HepG2 (cell line): ENCODE data around the gene TBC1D10A. TPM values are rescaled to one million over a fixed set of nuclear protein-coding genes. Genes with fewer than 3 reads are reported as not detected.

Experiments
- ATAC-seq: fragments of 200-7000 bp; cut with Tn5 transposase; 3 replicates; pipeline ENCODE4 v1.9.1; 2020; ENCODE audit warnings: mild to moderate bottlenecking, moderate library complexity
- BruUV-seq: library from RNA; stranded (reverse); fragments of 400-500 nt; replicated peaks from 2 replicates; lab custom pipeline; 2021; lab: Mats Ljungman, UMichigan
- CTCF ChIA-PET: fragments of 300-600 bp; formaldehyde crosslinking; extraction: SDS; loops from one replicate; lab custom pipeline; 2021; ENCODE audit warnings: low total read pairs, inconsistent platforms, low intra/inter-chr PET ratio; lab: Yijun Ruan, JAX
- POLR2A ChIA-PET: fragments of 350-600 bp; sonication (Branson Sonifier 250); formaldehyde crosslinking; loops from one replicate; lab custom pipeline; 2020; ENCODE audit warnings: antibody characterized with exemption, inconsistent platforms; lab: Yijun Ruan, JAX
- DNase-seq: peaks from one replicate; pipeline ENCODE4 v3.0.0-alpha.2; 2015; ENCODE audit warnings: low spot score
- FAIRE-seq: peaks from 3 replicates; lab custom pipeline; 2011; peaks lifted over from hg19 to GRCh38; lab: Jason Lieb, UNC
- H2AFZ ChIP-seq: one replicate; pipeline ENCODE4 v1.6.1; 2011; ENCODE audit warnings: low read length, inconsistent platforms
- H3K27ac ChIP-seq: fragments of 300-600 bp; 3 replicates; pipeline ENCODE4 v1.8.0; 2011; ENCODE audit warnings: mixed run types, mild to moderate bottlenecking, mixed read lengths, low read length, inconsistent platforms; ENCODE audit not compliant: insufficient read depth; ENCODE audit errors: extremely low read length
- H3K27me3 ChIP-seq, 2 experiments: fragments of 200-600 bp in 1 of 2; 2 replicates in 1 of 2; 3 replicates in 1 of 2; pipeline versions ENCODE4 v1.6.0 to v1.8.0; 2011; ENCODE audit warnings: low read length in 2 of 2, mild to moderate bottlenecking in 2 of 2, moderate library complexity in 2 of 2, inconsistent platforms in 1 of 2; ENCODE audit not compliant: insufficient read depth in 2 of 2, control insufficient read depth in 1 of 2
- H3K36me3 ChIP-seq, 2 experiments: fragments of 200-600 bp in 1 of 2; replicated peaks in 1 of 2; 2 replicates in 1 of 2; 3 replicates in 1 of 2; pipeline versions ENCODE4 v1.5.1 to v1.8.0; 2011; ENCODE audit warnings: low read length in 2 of 2, inconsistent platforms in 1 of 2; ENCODE audit not compliant: insufficient read depth in 2 of 2, control insufficient read depth in 1 of 2
- H3K4me1 ChIP-seq: 2 replicates; pipeline ENCODE4 v1.5.1; 2012; ENCODE audit warnings: low read length, inconsistent platforms; ENCODE audit not compliant: insufficient read depth
- H3K4me2 ChIP-seq: 2 replicates; pipeline ENCODE4 v1.6.0; 2011; ENCODE audit warnings: low read depth, low read length, inconsistent platforms
- H3K4me3 ChIP-seq, 3 experiments: fragments of 200-600 bp in 1 of 3; sonication (generic), shearing (Covaris generic) in 1 of 3; replicated peaks in 1 of 3; 2 replicates each; pipeline ENCODE4 v1.5.1; 2011 to 2016; ENCODE audit warnings: low read length in 3 of 3, inconsistent platforms in 2 of 3, low read depth in 2 of 3, mild to moderate bottlenecking in 2 of 3, control low read depth in 1 of 3, mixed read lengths in 1 of 3; ENCODE audit not compliant: insufficient read depth in 1 of 3
- H3K79me2 ChIP-seq: one replicate; pipeline ENCODE4 v1.6.1; 2011; ENCODE audit warnings: low read length, inconsistent platforms; ENCODE audit not compliant: insufficient read depth
- H3K9ac ChIP-seq: 2 replicates; pipeline ENCODE4 v1.6.0; 2011; ENCODE audit warnings: mild to moderate bottlenecking, low read depth, low read length, inconsistent platforms; ENCODE audit not compliant: insufficient read depth
- H3K9me3 ChIP-seq: 2 replicates; pipeline ENCODE4 v1.5.1; 2012; ENCODE audit warnings: mild to moderate bottlenecking, low read length
- H4K20me1 ChIP-seq: 2 replicates; pipeline ENCODE4 v1.6.0; 2011; ENCODE audit warnings: inconsistent platforms, mild to moderate bottlenecking, low read length, moderate library complexity; ENCODE audit not compliant: insufficient read depth
- DRAP1 ChIP-seq: IDR thresholded peaks from 2 replicates; pipeline ENCODE4 v1.6.1; 2016; ENCODE audit warnings: missing genetic modification reagents, missing compliant biosample characterization
- FOXA3 ChIP-seq: IDR thresholded peaks from 2 replicates; pipeline ENCODE4 v1.6.1; 2016; ENCODE audit warnings: missing genetic modification reagents, missing compliant biosample characterization
- HDAC6 ChIP-seq: fragments of 200-600 bp; sonication (generic); IDR thresholded peaks from 2 replicates; pipeline ENCODE4 v1.7.0; 2017; ENCODE audit warnings: mild to moderate bottlenecking, antibody characterized with exemption, low read length, low read depth
- HNF4G ChIP-seq, 2 experiments: sonication (generic) in 1 of 2; formaldehyde crosslinking in 1 of 2; IDR thresholded peaks; 2 replicates each; pipeline versions ENCODE4 v1.4.0 to v1.6.1; 2011 to 2020; ENCODE audit warnings: borderline replicate concordance in 2 of 2, low read depth in 2 of 2, mild to moderate bottlenecking in 2 of 2, low read length in 1 of 2, missing genetic modification reagents in 1 of 2, moderate library complexity in 1 of 2
- NFE2L1 ChIP-seq: sonication (generic); formaldehyde crosslinking; IDR thresholded peaks from 2 replicates; pipeline ENCODE4 v1.4.0; 2020; ENCODE audit warnings: missing genetic modification reagents, mild to moderate bottlenecking, borderline replicate concordance
- NFYC ChIP-seq: IDR thresholded peaks from 2 replicates; pipeline ENCODE4 v1.6.1; 2016; ENCODE audit warnings: missing genetic modification reagents, missing compliant biosample characterization
- PLRG1 ChIP-seq: fragments of 450-650 bp; conservative IDR thresholded peaks from 2 replicates; pipeline ENCODE4 v1.6.1; 2016
- SRSF4 ChIP-seq: fragments of 200-400 bp; formaldehyde crosslinking; IDR thresholded peaks from one replicate; pipeline ENCODE4 v1.6.1; 2018; ENCODE audit warnings: mild to moderate bottlenecking, low read depth, low read length, moderate library complexity; ENCODE audit not compliant: poor library complexity, severe bottlenecking
- TRIM24 ChIP-seq: sonication (generic); formaldehyde crosslinking; IDR thresholded peaks from 2 replicates; pipeline ENCODE4 v1.8.0; 2022; ENCODE audit warnings: mild to moderate bottlenecking, missing genetic modification reagents
- U2AF1 ChIP-seq: fragments of 200-400 bp; formaldehyde crosslinking; optimal IDR thresholded peaks from 2 replicates; pipeline ENCODE3; 2017; ENCODE audit warnings: mild to moderate bottlenecking, low read depth, low read length
- XBP1 ChIP-seq: sonication (generic); formaldehyde crosslinking; IDR thresholded peaks from 2 replicates; pipeline ENCODE4 v1.5.0; 2020; ENCODE audit warnings: missing genetic modification reagents
- ZBTB7B ChIP-seq: sonication (generic); formaldehyde crosslinking; IDR thresholded peaks from 2 replicates; pipeline ENCODE4 v1.4.0; 2020; ENCODE audit warnings: missing genetic modification reagents
- ZNF737 ChIP-seq: sonication (generic); formaldehyde crosslinking; IDR thresholded peaks from 2 replicates; pipeline ENCODE4 v1.5.0; 2020; ENCODE audit warnings: missing genetic modification reagents, mild to moderate bottlenecking, borderline replicate concordance
- ZSCAN25 ChIP-seq: sonication (generic); formaldehyde crosslinking; IDR thresholded peaks from 2 replicates; pipeline ENCODE4 v1.8.0; 2022; ENCODE audit warnings: mild to moderate bottlenecking, missing genetic modification reagents
- WGBS: methylation state at CpG from one replicate; pipeline ENCODE4 v1.1.6; 2017; ENCODE audit warnings: low lambda C conversion rate; 5-methylcytosine and 5-hydroxymethylcytosine counted together
- in situ Hi-C: cut with HindIII; loops from 2 replicates; pipeline ENCODE4 v1.10.0; 2017; ENCODE audit warnings: low pct_unique_long_range_greater_than_20kb; ENCODE audit not compliant: extremely low pct_ligation_motif_present
- intact Hi-C: fragments of 100-400 bp; cut with micrococcal nuclease; formaldehyde crosslinking; loops from one replicate; pipeline ENCODE4 v1.10.0; 2022; ENCODE audit not compliant: unreplicated experiment
- polyA plus RNA-seq, 8 experiments: library from polyadenylated mRNA; depleted of rRNA in 3 of 8; stranded (reverse) in 7 of 8; unstranded in 1 of 8; fragments of >200 nt; fragmentation: Illumina TruSeq in 4 of 8; extraction: Trizol in 4 of 8; gene quantifications; 2 replicates each; pipeline versions ENCODE4 v1.2.1 to v1.2.3, GENCODE V29; 2011 to 2016; ENCODE audit warnings: low read depth in 4 of 8, missing spikeins in 1 of 8, mixed read lengths in 1 of 8; ENCODE audit not compliant: insufficient read depth in 1 of 8
- total RNA-seq, 5 experiments: library from RNA; depleted of rRNA; stranded (reverse); fragments of >200 nt; fragmentation: Illumina TruSeq; extraction: Trizol; gene quantifications; 2 replicates each; pipeline ENCODE4 v1.2.3, GENCODE V29; 2016; ENCODE audit warnings: low read depth in 1 of 5
- TF ChIP-seq, protein P1 (sequence below): IDR thresholded peaks from 2 replicates; pipeline ENCODE4 v1.6.1; 2016; ENCODE audit warnings: missing compliant biosample characterization, missing genetic modification reagents, borderline replicate concordance
- TF ChIP-seq, protein P2 (sequence below): IDR thresholded peaks from 2 replicates; pipeline ENCODE4 v1.6.1; 2018; ENCODE audit warnings: missing genetic modification reagents, mild to moderate bottlenecking, missing compliant biosample characterization

Gene TBC1D10A
- total and polyA plus RNA-seq, 2 of the 13 experiments (the other 11 are each of a cell fraction or from before 2014, with no cell fraction given): 4.2 to 4.9 TPM

- peaks cover 35% of the 10 kb centered on the region for H3K4me1 ChIP-seq
- ChIA-PET POLR2A (interaction anchor here (0.7 kb wide), 1 partner anchor 66 kb away, joined by 3 read pairs; no protein-coding TSS in a partner anchor), CTCF (no interaction called here)
- no peaks in the 10 kb centered on the region for H3K79me2 ChIP-seq
- no peak for ATAC-seq
- no peaks in the 10 kb centered on the region for H3K36me3 ChIP-seq
- FAIRE-seq: no peak
- BruUV-seq: no TSS peak
- no peak for TF ChIP-seq FOXA3
- no peak for TF ChIP-seq TRIM24
- TF ChIP-seq HDAC6: no peak
- TF ChIP-seq ZSCAN25: no peak
- TF ChIP-seq XBP1 (CRISPR knock-in tag): no peak
- TF ChIP-seq, protein P1, sequence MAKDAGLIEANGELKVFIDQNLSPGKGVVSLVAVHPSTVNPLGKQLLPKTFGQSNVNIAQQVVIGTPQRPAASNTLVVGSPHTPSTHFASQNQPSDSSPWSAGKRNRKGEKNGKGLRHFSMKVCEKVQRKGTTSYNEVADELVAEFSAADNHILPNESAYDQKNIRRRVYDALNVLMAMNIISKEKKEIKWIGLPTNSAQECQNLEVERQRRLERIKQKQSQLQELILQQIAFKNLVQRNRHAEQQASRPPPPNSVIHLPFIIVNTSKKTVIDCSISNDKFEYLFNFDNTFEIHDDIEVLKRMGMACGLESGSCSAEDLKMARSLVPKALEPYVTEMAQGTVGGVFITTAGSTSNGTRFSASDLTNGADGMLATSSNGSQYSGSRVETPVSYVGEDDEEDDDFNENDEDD (CRISPR knock-in tag): no peak
- no peak for TF ChIP-seq ZNF737 (CRISPR knock-in tag)
- TF ChIP-seq, protein P2, sequence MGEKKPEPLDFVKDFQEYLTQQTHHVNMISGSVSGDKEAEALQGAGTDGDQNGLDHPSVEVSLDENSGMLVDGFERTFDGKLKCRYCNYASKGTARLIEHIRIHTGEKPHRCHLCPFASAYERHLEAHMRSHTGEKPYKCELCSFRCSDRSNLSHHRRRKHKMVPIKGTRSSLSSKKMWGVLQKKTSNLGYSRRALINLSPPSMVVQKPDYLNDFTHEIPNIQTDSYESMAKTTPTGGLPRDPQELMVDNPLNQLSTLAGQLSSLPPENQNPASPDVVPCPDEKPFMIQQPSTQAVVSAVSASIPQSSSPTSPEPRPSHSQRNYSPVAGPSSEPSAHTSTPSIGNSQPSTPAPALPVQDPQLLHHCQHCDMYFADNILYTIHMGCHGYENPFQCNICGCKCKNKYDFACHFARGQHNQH (CRISPR knock-in tag): no peak
- TF ChIP-seq NFYC (CRISPR knock-in tag): no peak
- TF ChIP-seq PLRG1: no peak
- TF ChIP-seq HNF4G (IDR thresholded peaks at IDR 0.05; ENCODE audit: borderline replicate concordance, low read depth, low read length): no peak
- TF ChIP-seq HNF4G (CRISPR knock-in tag; IDR thresholded peaks at IDR 0.05; ENCODE audit: borderline replicate concordance, low read depth): no peak
- no peak for TF ChIP-seq ZBTB7B
- TF ChIP-seq DRAP1 (CRISPR knock-in tag): no peak
- TF ChIP-seq NFE2L1 (CRISPR knock-in tag): no peak
- TF ChIP-seq SRSF4: no peak
- no peak for TF ChIP-seq U2AF1
- no peak overlapping the region for H3K4me3 ChIP-seq
- no peak overlapping the region for H3K4me2 ChIP-seq
- no peak overlapping the region for H3K27ac ChIP-seq
- intact Hi-C loops: no loop called here
- in situ Hi-C loops: no loop called here
- H3K9ac ChIP-seq: no peak overlapping the region
- no peak overlapping the region for H2AFZ ChIP-seq
- H4K20me1 ChIP-seq: no peaks in the 10 kb centered on the region
- no peak for DNase-seq
- H3K9me3 ChIP-seq: no peaks in the 10 kb centered on the region
- WGBS: 94% methylated on average over 7 of the region's 8 CpGs
- H3K27me3 ChIP-seq: no peaks in the 10 kb centered on the region
Measured at GRCh38 chr22:30313527-30314363, 13.0 kb downstream of the TBC1D10A start.
